ENCODE measurements around the gene GDPD5. TPM values are rescaled to one million over a fixed set of nuclear protein-coding genes. Genes with fewer than 3 reads are reported as not detected.

GDPD5 gene
- total and polyA plus RNA-seq, 9 of the 15 experiments (the other 6 are each of a cell fraction or from before 2014, with no cell fraction given), result 0.32 to 27.3 (median 8.0) TPM

DNA sequence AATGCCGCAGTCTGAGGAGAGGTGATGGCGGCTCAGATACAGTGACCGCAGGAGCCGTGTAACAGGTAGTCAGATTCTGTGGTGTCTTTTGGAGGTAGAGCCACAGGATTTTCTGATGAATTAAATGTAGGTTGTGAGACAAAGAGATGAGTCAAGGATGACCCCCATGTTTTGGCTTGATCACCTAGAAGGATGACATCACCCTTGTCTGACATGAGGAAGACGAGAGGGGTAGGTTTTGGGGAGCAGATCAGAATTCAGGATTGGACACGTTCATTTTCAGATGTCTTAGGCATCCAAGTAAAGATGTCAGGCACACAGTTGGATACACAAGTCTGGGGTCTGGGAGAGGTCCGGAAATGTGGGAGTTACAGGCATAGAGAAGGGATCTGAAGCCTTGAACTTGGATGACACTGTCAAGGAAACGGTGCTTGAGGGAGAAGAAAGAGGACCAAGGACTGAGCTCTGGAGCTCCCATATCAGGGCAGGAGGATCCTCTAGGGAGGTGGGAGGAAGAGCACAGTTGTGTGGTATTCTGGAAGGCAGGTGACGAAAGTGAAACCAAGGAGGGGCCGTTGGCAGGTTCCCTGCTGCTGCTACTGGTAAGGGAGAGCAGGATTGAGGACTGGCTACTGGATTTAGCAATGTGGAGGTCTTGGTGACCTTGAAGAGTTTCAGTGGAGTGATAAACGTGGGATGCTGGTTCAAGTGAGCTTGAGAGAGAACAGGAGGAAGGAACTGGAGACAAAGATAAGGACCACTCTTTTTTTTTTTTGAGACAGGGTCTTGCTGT lies 12.6 kb upstream of the GDPD5 start:
- no peaks in the 10 kb centered on the region for H3K36me3 ChIP-seq (ENCODE audit: control insufficient read depth, insufficient read depth, low read length)
- H3K27me3 ChIP-seq (ENCODE audit: control insufficient read depth in 2 of 2, insufficient read depth in 2 of 2, low read length in 2 of 2), result no peaks in the 10 kb centered on the region
- intact Hi-C loops (cut with micrococcal nuclease) (no loop called here), in situ Hi-C loops (cut with MboI) (no loop called here)
- no peaks in the 10 kb centered on the region for H3K79me2 ChIP-seq (ENCODE audit: control insufficient read depth, insufficient read depth, low read length)
- H3K9ac ChIP-seq (ENCODE audit: insufficient read depth in 1 of 2, low read depth in 2 of 2, low read length in 2 of 2), result peak overlapping the region; percentile 6 to 70; a peak in 2 of 4 replicates
- peak overlapping the region; percentile 15 for H2AFZ ChIP-seq (ENCODE audit: low read depth, low read length)
- no peak for ATAC-seq
- H3K4me2 ChIP-seq (ENCODE audit: insufficient read depth, low read length), result peak overlapping the region; percentile 20
- peaks cover 53 to 67% of the 10 kb centered on the region in 2 experiments for H3K4me1 ChIP-seq (replicated peaks in 1 of 2; ENCODE audit: control insufficient read depth in 2 of 2, insufficient read depth in 2 of 2, low read length in 2 of 2)
- ChIA-PET CTCF (ENCODE audit: low intra/inter-chr PET ratio) (no interaction called here), POLR2A (interaction anchor here (0.9 to 1.1 kb wide), 2 partner anchors 16 to 91 kb away, joined by 3 to 7 read pairs; no protein-coding TSS in a partner anchor)
- no peaks in the 10 kb centered on the region for H4K20me1 ChIP-seq (replicated peaks; ENCODE audit: control insufficient read depth, insufficient read depth, low read length)
- peak; percentile 26 for FAIRE-seq
- WGBS (ENCODE audit: insufficient coverage, low coverage, missing lambda C conversion rate), result 37% methylated on average over 11 of the region's 11 CpGs
- H3K9me3 ChIP-seq (replicated peaks; ENCODE audit: control insufficient read depth, insufficient read depth, low read depth, low read length), result 0 out of 2 replicates have a peak, but pooled peaks cover 3% of the 10 kb centered on the region
- no peaks in the 10 kb centered on the region for H3K9me1 ChIP-seq (ENCODE audit: control insufficient read depth, insufficient read depth, low read length)
- DNase-seq (ENCODE audit: extremely low read depth in 1 of 4, low spot score in 3 of 4), result peak in 1 of 4 experiments; percentile 55
- no peak overlapping the region for H3K4me3 ChIP-seq
- peak overlapping the region; percentile 62; the same call in 1 of the 3 replicates for H3K27ac ChIP-seq (ENCODE audit: extremely low read depth, low read depth, low read length)
- BruUV-seq (replicated peaks), result no TSS peak
- TF ChIP-seq CBFA2T2 (conservative IDR thresholded peaks at IDR 0.05) (peak; percentile 29; the same call in 1 of the 2 replicates), RCOR1 (IDR thresholded peaks at IDR 0.05; ENCODE audit: borderline replicate concordance in 1 of 2, low read depth in 2 of 2, low read length in 2 of 2) (peak in 1 of 2 experiments; percentile 49; a peak in 1 of 4 replicates), CEBPG (CRISPR knock-in tag; IDR thresholded peaks at IDR 0.05) (0 out of 2 replicates have a peak, but pooled peaks have one; percentile 9), CEBPG (tag; conservative IDR thresholded peaks at IDR 0.05 in 1 of 2, IDR thresholded peaks at IDR 0.05 in 1 of 2) (no peak), DDX20 (tag; IDR thresholded peaks at IDR 0.05; ENCODE audit: low read depth) (no peak), SMAD4 (CRISPR knock-in tag; conservative IDR thresholded peaks at IDR 0.05) (0 out of 2 replicates have a peak, but pooled peaks have one; percentile 23), ZNF263 (CRISPR knock-in tag; IDR thresholded peaks at IDR 0.05; ENCODE audit: borderline replicate concordance) (peak; percentile 89), RBM14 (IDR thresholded peaks at IDR 0.05; ENCODE audit: borderline replicate concordance, insufficient read depth, low read depth, low read length) (no peak), CBFA2T3 (IDR thresholded peaks at IDR 0.05) (peak; percentile 57), MTA1 (IDR thresholded peaks at IDR 0.05; ENCODE audit: borderline replicate concordance) (no peak), TBL1XR1 (IDR thresholded peaks at IDR 0.05; ENCODE audit: low read length in 2 of 2) (no peak)
- TF ChIP-seq, protein P1, sequence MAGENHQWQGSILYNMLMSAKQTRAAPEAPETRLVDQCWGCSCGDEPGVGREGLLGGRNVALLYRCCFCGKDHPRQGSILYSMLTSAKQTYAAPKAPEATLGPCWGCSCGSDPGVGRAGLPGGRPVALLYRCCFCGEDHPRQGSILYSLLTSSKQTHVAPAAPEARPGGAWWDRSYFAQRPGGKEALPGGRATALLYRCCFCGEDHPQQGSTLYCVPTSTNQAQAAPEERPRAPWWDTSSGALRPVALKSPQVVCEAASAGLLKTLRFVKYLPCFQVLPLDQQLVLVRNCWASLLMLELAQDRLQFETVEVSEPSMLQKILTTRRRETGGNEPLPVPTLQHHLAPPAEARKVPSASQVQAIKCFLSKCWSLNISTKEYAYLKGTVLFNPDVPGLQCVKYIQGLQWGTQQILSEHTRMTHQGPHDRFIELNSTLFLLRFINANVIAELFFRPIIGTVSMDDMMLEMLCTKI (IDR thresholded peaks at IDR 0.05; ENCODE audit: partially characterized antibody), result no peak
- TF ChIP-seq, protein P2, sequence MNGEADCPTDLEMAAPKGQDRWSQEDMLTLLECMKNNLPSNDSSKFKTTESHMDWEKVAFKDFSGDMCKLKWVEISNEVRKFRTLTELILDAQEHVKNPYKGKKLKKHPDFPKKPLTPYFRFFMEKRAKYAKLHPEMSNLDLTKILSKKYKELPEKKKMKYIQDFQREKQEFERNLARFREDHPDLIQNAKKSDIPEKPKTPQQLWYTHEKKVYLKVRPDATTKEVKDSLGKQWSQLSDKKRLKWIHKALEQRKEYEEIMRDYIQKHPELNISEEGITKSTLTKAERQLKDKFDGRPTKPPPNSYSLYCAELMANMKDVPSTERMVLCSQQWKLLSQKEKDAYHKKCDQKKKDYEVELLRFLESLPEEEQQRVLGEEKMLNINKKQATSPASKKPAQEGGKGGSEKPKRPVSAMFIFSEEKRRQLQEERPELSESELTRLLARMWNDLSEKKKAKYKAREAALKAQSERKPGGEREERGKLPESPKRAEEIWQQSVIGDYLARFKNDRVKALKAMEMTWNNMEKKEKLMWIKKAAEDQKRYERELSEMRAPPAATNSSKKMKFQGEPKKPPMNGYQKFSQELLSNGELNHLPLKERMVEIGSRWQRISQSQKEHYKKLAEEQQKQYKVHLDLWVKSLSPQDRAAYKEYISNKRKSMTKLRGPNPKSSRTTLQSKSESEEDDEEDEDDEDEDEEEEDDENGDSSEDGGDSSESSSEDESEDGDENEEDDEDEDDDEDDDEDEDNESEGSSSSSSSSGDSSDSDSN (IDR thresholded peaks at IDR 0.05; ENCODE audit: borderline replicate concordance in 1 of 2, low read depth in 2 of 2, low read length in 2 of 2), result no peak
- TF ChIP-seq, protein P3, sequence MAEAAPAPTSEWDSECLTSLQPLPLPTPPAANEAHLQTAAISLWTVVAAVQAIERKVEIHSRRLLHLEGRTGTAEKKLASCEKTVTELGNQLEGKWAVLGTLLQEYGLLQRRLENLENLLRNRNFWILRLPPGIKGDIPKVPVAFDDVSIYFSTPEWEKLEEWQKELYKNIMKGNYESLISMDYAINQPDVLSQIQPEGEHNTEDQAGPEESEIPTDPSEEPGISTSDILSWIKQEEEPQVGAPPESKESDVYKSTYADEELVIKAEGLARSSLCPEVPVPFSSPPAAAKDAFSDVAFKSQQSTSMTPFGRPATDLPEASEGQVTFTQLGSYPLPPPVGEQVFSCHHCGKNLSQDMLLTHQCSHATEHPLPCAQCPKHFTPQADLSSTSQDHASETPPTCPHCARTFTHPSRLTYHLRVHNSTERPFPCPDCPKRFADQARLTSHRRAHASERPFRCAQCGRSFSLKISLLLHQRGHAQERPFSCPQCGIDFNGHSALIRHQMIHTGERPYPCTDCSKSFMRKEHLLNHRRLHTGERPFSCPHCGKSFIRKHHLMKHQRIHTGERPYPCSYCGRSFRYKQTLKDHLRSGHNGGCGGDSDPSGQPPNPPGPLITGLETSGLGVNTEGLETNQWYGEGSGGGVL (CRISPR knock-in tag; IDR thresholded peaks at IDR 0.05), result no peak
